NCI-H510A (cell line): Measurements from ENCODE around the gene RPTOR.

Source experiments
- DNase-seq: peaks from one replicate; lab custom pipeline; 2025; lab: John Stamatoyannopoulos, UW

The RPTOR gene

GRCh38 chr17:80766290-80766855 is 221.7 kb downstream of the RPTOR start:
- no peak for DNase-seq

- DNase-seq, result no peak
Measured at GRCh38 chr17:80768389-80768788, 223.8 kb downstream of the RPTOR start.

GRCh38 chr17:80768936-80769335 is 224.3 kb downstream of the RPTOR start:
- DNase-seq, result no peak

GRCh38 chr17:80769516-80769915 is 224.9 kb downstream of the RPTOR start:
- no peak for DNase-seq

- DNase-seq, result no peak
Measured at GRCh38 chr17:80769936-80770625, 225.4 kb downstream of the RPTOR start.

- DNase-seq, result peak; percentile 77
Measured at GRCh38 chr17:80770881-80771611, 226.4 kb downstream of the RPTOR start.

- DNase-seq, result no peak
Measured at GRCh38 chr17:80771612-80772005, 227.0 kb downstream of the RPTOR start.

GRCh38 chr17:80772906-80773242 is 228.2 kb downstream of the RPTOR start:
- no peak for DNase-seq

- DNase-seq, result no peak
Measured at GRCh38 chr17:80773243-80773991, 228.8 kb downstream of the RPTOR start.

- DNase-seq, result no peak
Measured at GRCh38 chr17:80774146-80774545, 229.5 kb downstream of the RPTOR start.

- DNase-seq, result no peak
Measured at GRCh38 chr17:80774643-80775281, 230.1 kb downstream of the RPTOR start.

- no peak for DNase-seq
Measured at GRCh38 chr17:80775863-80776262, 231.2 kb downstream of the RPTOR start.

- no peak for DNase-seq
Measured at GRCh38 chr17:80777274-80777673, 232.6 kb downstream of the RPTOR start.

- DNase-seq, result no peak
Measured at GRCh38 chr17:80778716-80779115, 234.1 kb downstream of the RPTOR start.

- no peak for DNase-seq
Measured at GRCh38 chr17:80779336-80779735, 234.7 kb downstream of the RPTOR start.

GRCh38 chr17:80779961-80780380 is 235.3 kb downstream of the RPTOR start:
- no peak for DNase-seq

GRCh38 chr17:80780381-80781198 is 236.0 kb downstream of the RPTOR start:
- DNase-seq, result no peak

GRCh38 chr17:80781211-80781610 is 236.6 kb downstream of the RPTOR start:
- no peak for DNase-seq

GRCh38 chr17:80781807-80782277 is 237.2 kb downstream of the RPTOR start:
- DNase-seq, result no peak

- no peak for DNase-seq
Measured at GRCh38 chr17:80782536-80783427, 238.1 kb downstream of the RPTOR start.
